Adipocyte (in vitro differentiated cells): ENCODE measurements around the gene KCNMA1.
"Not testable (repeated sequence)": the region's sequence is repeated elsewhere in the genome, so short reads cannot be mapped to it uniquely, and the experiment has no call there.

ENCODE experiments used
- DNase-seq: peaks from one replicate; pipeline ENCODE4 v3.0.0-alpha.2; 2015; ENCODE audit warnings: low read depth
- H3K27me3 ChIP-seq: replicated peaks from 2 replicates; pipeline ENCODE4 v1.7.0; 2013; ENCODE audit warnings: mild to moderate bottlenecking, low read length, moderate library complexity; ENCODE audit not compliant: control insufficient read depth, insufficient read depth
- H3K36me3 ChIP-seq: 2 replicates; pipeline ENCODE4 v1.7.0; 2013; ENCODE audit warnings: low read length, mild to moderate bottlenecking, moderate library complexity; ENCODE audit not compliant: control insufficient read depth, insufficient read depth, severe bottlenecking
- H3K4me1 ChIP-seq: 2 replicates; pipeline ENCODE4 v1.7.0; 2013; ENCODE audit warnings: mild to moderate bottlenecking, low read length, moderate library complexity; ENCODE audit not compliant: control insufficient read depth, insufficient read depth
- H3K4me3 ChIP-seq: 2 replicates; pipeline ENCODE4 v1.7.0; 2013; ENCODE audit warnings: mild to moderate bottlenecking, low read length, moderate library complexity
- H3K9ac ChIP-seq: 2 replicates; pipeline ENCODE4 v1.7.0; 2013; ENCODE audit warnings: mild to moderate bottlenecking, low read length, moderate library complexity
- H3K9me3 ChIP-seq: 2 replicates; pipeline ENCODE4 v1.7.0; 2013; ENCODE audit warnings: mild to moderate bottlenecking, low read length, moderate library complexity; ENCODE audit not compliant: control insufficient read depth

The KCNMA1 gene

GRCh38 chr10:77524281-77524711, 113.3 kb downstream of the KCNMA1 start:
- Histone ChIP-seq H3K9me3 (no peaks in the 10 kb centered on the region), H3K4me3 (peak overlapping the region; percentile 26), H3K27me3 (no peaks in the 10 kb centered on the region), H3K4me1 (peaks cover 25% of the 10 kb centered on the region), H3K9ac (peak overlapping the region; percentile 60), H3K36me3 (no peaks in the 10 kb centered on the region)
- peak; percentile 87 for DNase-seq

GRCh38 chr10:77522268-77522809, 115.3 kb downstream of the KCNMA1 start:
- DNase-seq: no peak
- no peak overlapping the region for H3K9ac ChIP-seq
- peaks cover 25% of the 10 kb centered on the region for H3K4me1 ChIP-seq
- no peaks in the 10 kb centered on the region for H3K27me3 ChIP-seq
- H3K36me3 ChIP-seq: no peaks in the 10 kb centered on the region
- no peaks in the 10 kb centered on the region for H3K9me3 ChIP-seq
- H3K4me3 ChIP-seq: no peak overlapping the region

- peaks cover 17% of the 10 kb centered on the region for H3K4me1 ChIP-seq
- no peak overlapping the region for H3K4me3 ChIP-seq
- no peaks in the 10 kb centered on the region for H3K9me3 ChIP-seq
- H3K36me3 ChIP-seq: no peaks in the 10 kb centered on the region
- no peaks in the 10 kb centered on the region for H3K27me3 ChIP-seq
- H3K9ac ChIP-seq: no peak overlapping the region
- no peak for DNase-seq
Measured at GRCh38 chr10:77520995-77521394, 116.6 kb downstream of the KCNMA1 start.

- Histone ChIP-seq H3K27me3 (no peaks in the 10 kb centered on the region), H3K4me3 (no peak overlapping the region), H3K4me1 (peaks cover 17% of the 10 kb centered on the region), H3K9ac (no peak overlapping the region), H3K9me3 (no peaks in the 10 kb centered on the region), H3K36me3 (no peaks in the 10 kb centered on the region)
- no peak for DNase-seq
Measured at GRCh38 chr10:77520290-77520689, 117.3 kb downstream of the KCNMA1 start.

GRCh38 chr10:77519791-77520190, 117.8 kb downstream of the KCNMA1 start:
- H3K4me1 ChIP-seq: peaks cover 12% of the 10 kb centered on the region
- not testable (repeated sequence) for H3K27me3 ChIP-seq, H3K4me3 ChIP-seq, H3K36me3 ChIP-seq, DNase-seq, H3K9me3 ChIP-seq, H3K9ac ChIP-seq

- no peaks in the 10 kb centered on the region for H3K9me3 ChIP-seq
- H3K4me1 ChIP-seq: peaks cover 5% of the 10 kb centered on the region
- H3K36me3 ChIP-seq: no peaks in the 10 kb centered on the region
- H3K4me3 ChIP-seq: no peak overlapping the region
- H3K27me3 ChIP-seq: no peaks in the 10 kb centered on the region
- H3K9ac ChIP-seq: no peak overlapping the region
- DNase-seq: no peak
Measured at GRCh38 chr10:77518910-77519274, 118.7 kb downstream of the KCNMA1 start.

GRCh38 chr10:77518241-77518909, 119.2 kb downstream of the KCNMA1 start:
- H3K9me3 ChIP-seq: no peaks in the 10 kb centered on the region
- no peaks in the 10 kb centered on the region for H3K36me3 ChIP-seq
- H3K4me1 ChIP-seq: peaks cover 7% of the 10 kb centered on the region
- no peak for DNase-seq
- H3K27me3 ChIP-seq: no peaks in the 10 kb centered on the region
- no peak overlapping the region for H3K4me3 ChIP-seq
- H3K9ac ChIP-seq: no peak overlapping the region

GRCh38 chr10:77516575-77516974, 121.0 kb downstream of the KCNMA1 start:
- no peak overlapping the region for H3K9ac ChIP-seq
- no peak for DNase-seq
- no peak overlapping the region for H3K4me3 ChIP-seq
- no peaks in the 10 kb centered on the region for H3K27me3 ChIP-seq
- H3K9me3 ChIP-seq: no peaks in the 10 kb centered on the region
- H3K4me1 ChIP-seq: peaks cover 23% of the 10 kb centered on the region
- no peaks in the 10 kb centered on the region for H3K36me3 ChIP-seq

- Histone ChIP-seq H3K27me3 (no peaks in the 10 kb centered on the region), H3K36me3 (no peaks in the 10 kb centered on the region), H3K9me3 (no peaks in the 10 kb centered on the region), H3K9ac (no peak overlapping the region), H3K4me3 (no peak overlapping the region), H3K4me1 (peaks cover 25% of the 10 kb centered on the region)
- DNase-seq: no peak
Measured at GRCh38 chr10:77514870-77515269, 122.7 kb downstream of the KCNMA1 start.

- Histone ChIP-seq H3K9ac (no peak overlapping the region), H3K4me3 (no peak overlapping the region), H3K36me3 (no peaks in the 10 kb centered on the region), H3K27me3 (no peaks in the 10 kb centered on the region), H3K4me1 (peaks cover 25% of the 10 kb centered on the region), H3K9me3 (no peaks in the 10 kb centered on the region)
- DNase-seq: peak; percentile 90
Measured at GRCh38 chr10:77513781-77514331, 123.8 kb downstream of the KCNMA1 start.

GRCh38 chr10:77513220-77513619, 124.4 kb downstream of the KCNMA1 start:
- H3K9ac ChIP-seq: no peak overlapping the region
- no peaks in the 10 kb centered on the region for H3K9me3 ChIP-seq
- peaks cover 25% of the 10 kb centered on the region for H3K4me1 ChIP-seq
- no peak overlapping the region for H3K4me3 ChIP-seq
- no peak for DNase-seq
- H3K36me3 ChIP-seq: no peaks in the 10 kb centered on the region
- no peaks in the 10 kb centered on the region for H3K27me3 ChIP-seq
